Astrocyte (in vitro differentiated cells and primary cell): ENCODE results near the gene MIP.

Experiments
- EZH2 ChIP-seq: IDR thresholded peaks from 2 replicates; pipeline ENCODE4 v1.6.1; 2012; ENCODE audit warnings: mild to moderate bottlenecking, low read length, inconsistent platforms; ENCODE audit not compliant: insufficient read depth
- TF ChIP-seq, protein P1 (sequence below): IDR thresholded peaks from 2 replicates; pipeline ENCODE4 v1.5.1; 2011; ENCODE audit warnings: low read depth, mild to moderate bottlenecking, inconsistent platforms, low read length, moderate library complexity; ENCODE audit not compliant: insufficient read depth

DNA sequence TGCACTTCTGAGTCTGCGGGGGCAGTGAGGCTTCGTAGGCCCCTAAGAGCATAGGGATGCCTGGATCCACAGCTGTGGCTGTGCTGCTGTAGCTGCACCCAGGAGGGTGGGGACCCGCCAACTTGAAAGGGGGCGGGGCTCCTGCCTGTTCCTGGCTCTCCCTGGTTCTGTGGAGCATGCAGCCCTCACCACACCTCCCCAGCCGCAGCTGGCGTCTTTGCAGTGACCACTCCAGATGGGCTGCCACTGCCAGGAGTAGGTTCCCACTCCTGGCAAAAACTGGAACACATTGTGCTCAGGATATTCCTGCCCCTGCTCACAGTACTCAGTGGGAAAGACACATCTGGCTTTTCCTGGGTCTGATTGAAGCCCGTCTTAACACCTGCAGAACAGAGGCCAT lies 41.1 kb downstream of the MIP start:
- TF ChIP-seq, protein P1, sequence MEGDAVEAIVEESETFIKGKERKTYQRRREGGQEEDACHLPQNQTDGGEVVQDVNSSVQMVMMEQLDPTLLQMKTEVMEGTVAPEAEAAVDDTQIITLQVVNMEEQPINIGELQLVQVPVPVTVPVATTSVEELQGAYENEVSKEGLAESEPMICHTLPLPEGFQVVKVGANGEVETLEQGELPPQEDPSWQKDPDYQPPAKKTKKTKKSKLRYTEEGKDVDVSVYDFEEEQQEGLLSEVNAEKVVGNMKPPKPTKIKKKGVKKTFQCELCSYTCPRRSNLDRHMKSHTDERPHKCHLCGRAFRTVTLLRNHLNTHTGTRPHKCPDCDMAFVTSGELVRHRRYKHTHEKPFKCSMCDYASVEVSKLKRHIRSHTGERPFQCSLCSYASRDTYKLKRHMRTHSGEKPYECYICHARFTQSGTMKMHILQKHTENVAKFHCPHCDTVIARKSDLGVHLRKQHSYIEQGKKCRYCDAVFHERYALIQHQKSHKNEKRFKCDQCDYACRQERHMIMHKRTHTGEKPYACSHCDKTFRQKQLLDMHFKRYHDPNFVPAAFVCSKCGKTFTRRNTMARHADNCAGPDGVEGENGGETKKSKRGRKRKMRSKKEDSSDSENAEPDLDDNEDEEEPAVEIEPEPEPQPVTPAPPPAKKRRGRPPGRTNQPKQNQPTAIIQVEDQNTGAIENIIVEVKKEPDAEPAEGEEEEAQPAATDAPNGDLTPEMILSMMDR: no peak
- TF ChIP-seq EZH2: no peak
